Smooth muscle cell (in vitro differentiated cells): ENCODE results near the gene DUSP23. TPM values are rescaled to one million over a fixed set of nuclear protein-coding genes. Genes with fewer than 3 reads are reported as not detected.

Source experiments
- DNase-seq: peaks from one replicate; lab custom pipeline; 2025; ENCODE audit not compliant: unreplicated experiment; lab: John Stamatoyannopoulos, UW
- H2AFZ ChIP-seq: fragments of 200-600 bp; sonication (generic); 2 replicates; pipeline ENCODE4 v1.6.0; 2016; ENCODE audit warnings: antibody characterized with exemption, low read depth, mild to moderate bottlenecking
- H3F3A ChIP-seq: fragments of 200-600 bp; sonication (generic); 2 replicates; pipeline ENCODE4 v1.6.0; 2017; ENCODE audit warnings: antibody characterized with exemption, low read depth
- H3K27ac ChIP-seq: fragments of 200-600 bp; sonication (generic); 2 replicates; pipeline ENCODE4 v1.5.1; 2016; ENCODE audit warnings: low read depth, mild to moderate bottlenecking
- H3K27me3 ChIP-seq: fragments of 200-600 bp; sonication (generic); 2 replicates; pipeline ENCODE4 v1.6.1; 2016; ENCODE audit warnings: low read depth, mild to moderate bottlenecking
- H3K36me3 ChIP-seq: fragments of 200-600 bp; sonication (generic); 2 replicates; pipeline ENCODE4 v1.5.1; 2016; ENCODE audit warnings: low read depth
- H3K4me1 ChIP-seq: fragments of 200-600 bp; sonication (generic); 2 replicates; pipeline ENCODE4 v1.5.1; 2016; ENCODE audit warnings: low read depth
- H3K4me2 ChIP-seq: fragments of 200-600 bp; sonication (generic); 2 replicates; pipeline ENCODE4 v1.6.0; 2016; ENCODE audit warnings: mild to moderate bottlenecking
- H3K4me3 ChIP-seq: fragments of 200-600 bp; sonication (generic); 2 replicates; pipeline ENCODE4 v1.5.1; 2016; ENCODE audit warnings: mild to moderate bottlenecking
- H3K79me2 ChIP-seq: fragments of 200-600 bp; sonication (generic); 2 replicates; pipeline ENCODE4 v1.6.0; 2016; ENCODE audit warnings: low read depth, mild to moderate bottlenecking
- H3K9ac ChIP-seq: fragments of 200-600 bp; sonication (generic); 2 replicates; pipeline ENCODE4 v1.6.0; 2016; ENCODE audit warnings: low read depth
- H3K9me3 ChIP-seq: fragments of 200-600 bp; sonication (generic); replicated peaks from 2 replicates; pipeline ENCODE4 v1.5.1; 2016; ENCODE audit warnings: low read depth
- H4K20me1 ChIP-seq: fragments of 200-600 bp; sonication (generic); 2 replicates; pipeline ENCODE4 v1.6.0; 2016; ENCODE audit warnings: low read depth
- CTCF ChIP-seq: fragments of 200-600 bp; sonication (generic); IDR thresholded peaks from 2 replicates; pipeline ENCODE4 v1.5.1; 2017; ENCODE audit warnings: borderline replicate concordance, mild to moderate bottlenecking, antibody characterized with exemption; ENCODE audit not compliant: insufficient read depth, poor library complexity, severe bottlenecking
- WGBS: methylation state at CpG from one replicate; pipeline ENCODE4 v1.1.7; 2016; ENCODE audit warnings: low lambda C conversion rate; 5-methylcytosine and 5-hydroxymethylcytosine counted together
- polyA plus RNA-seq: library from polyadenylated mRNA; unstranded; fragments of >200 nt; fragmentation: Nextera tagmentation; extraction: Ambion mirVana; gene quantifications from 2 replicates; pipeline ENCODE4 v1.2.1, GENCODE V29; 2016
- total RNA-seq: library from RNA; depleted of rRNA; stranded (reverse); fragments of >200 nt; gene quantifications from 2 replicates; pipeline ENCODE4 v1.2.3, GENCODE V29; 2014

DUSP23 gene
- total and polyA plus RNA-seq, 2 experiments from 2014 or later, result 32.9 to 41.4 TPM

DNA sequence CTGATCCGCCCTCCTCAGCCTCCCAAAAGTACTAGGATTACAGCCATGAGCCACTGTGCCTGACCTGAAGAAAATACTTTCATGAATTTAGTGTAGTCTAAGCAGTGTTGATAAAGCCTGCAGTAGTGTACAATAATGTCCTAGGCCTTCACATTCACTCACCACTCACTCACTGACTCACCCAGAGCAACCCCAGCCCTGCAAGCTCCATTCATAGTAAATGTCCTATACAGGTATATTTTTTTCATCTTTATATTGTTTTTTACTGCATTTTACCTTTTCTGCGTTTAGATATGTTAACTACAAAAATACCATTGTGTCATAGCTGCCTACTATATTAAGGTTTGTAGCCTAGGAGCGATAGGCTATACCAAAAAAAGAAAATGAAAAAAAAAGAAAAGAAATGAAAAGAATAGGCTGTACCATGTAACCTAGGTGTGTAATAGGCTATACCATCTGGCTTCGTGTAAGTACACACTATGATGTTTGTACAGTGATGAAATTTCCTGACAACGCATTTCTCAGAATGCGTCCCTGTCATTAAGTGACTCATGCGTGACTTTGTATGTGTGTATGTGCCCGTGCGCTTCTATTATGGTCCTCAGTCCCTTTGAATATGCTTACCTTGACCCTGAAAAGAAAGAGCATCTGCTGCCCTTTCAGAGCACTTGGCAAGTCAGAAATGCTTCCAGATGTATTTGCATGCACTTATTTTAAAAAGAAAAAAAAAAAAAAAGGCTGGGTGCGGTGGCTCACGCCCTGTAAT is 36.7 kb downstream of the DUSP23 start:
- no peak for DNase-seq
- no peak overlapping the region for H3K9ac ChIP-seq
- WGBS, result 92% methylated on average over 11 of the region's 11 CpGs
- no peaks in the 10 kb centered on the region for H3F3A ChIP-seq
- H3K4me2 ChIP-seq, result no peak overlapping the region
- H3K9me3 ChIP-seq, result no peaks in the 10 kb centered on the region
- H4K20me1 ChIP-seq, result no peaks in the 10 kb centered on the region
- H3K36me3 ChIP-seq, result no peaks in the 10 kb centered on the region
- H3K4me1 ChIP-seq, result no peaks in the 10 kb centered on the region
- no peak for TF ChIP-seq CTCF
- H3K27ac ChIP-seq, result no peak overlapping the region
- H3K27me3 ChIP-seq, result peaks cover 13% of the 10 kb centered on the region
- H3K4me3 ChIP-seq, result no peak overlapping the region
- H3K79me2 ChIP-seq, result no peaks in the 10 kb centered on the region
- H2AFZ ChIP-seq, result no peak overlapping the region

DNA sequence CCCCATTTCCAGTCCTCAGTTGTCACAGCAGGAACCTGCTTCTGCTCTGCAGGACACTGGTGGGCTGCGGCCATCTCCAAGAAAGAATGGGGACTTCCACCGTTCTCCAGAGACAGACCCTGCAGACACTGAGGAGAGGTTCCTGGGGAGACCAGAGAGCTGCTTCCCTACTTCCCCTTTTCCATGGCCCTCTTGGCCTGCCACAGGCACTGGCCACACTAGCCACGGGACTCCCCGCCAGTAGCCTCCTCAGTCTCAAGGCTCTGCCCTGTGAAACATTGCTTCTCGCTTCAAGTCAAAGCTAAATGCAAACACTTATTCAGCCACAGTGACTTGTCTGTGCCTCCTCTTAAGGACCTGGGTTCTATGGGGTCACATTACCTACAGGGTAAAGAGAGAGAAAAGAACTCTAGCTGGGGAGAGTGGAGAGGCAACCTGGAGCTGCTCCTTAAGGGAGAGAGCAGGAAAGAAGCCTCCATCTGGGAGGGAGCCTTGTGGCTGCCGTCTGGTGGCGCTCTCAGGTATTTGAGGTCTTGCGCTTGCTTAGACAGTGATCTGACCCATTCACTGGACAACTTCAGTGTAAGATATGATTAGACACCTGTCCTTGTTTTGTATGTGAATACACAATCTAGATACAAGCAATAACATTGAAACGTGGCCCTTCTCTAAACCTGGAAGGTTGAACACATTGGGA is 40.6 kb downstream of the DUSP23 start:
- no peak for DNase-seq

DNA sequence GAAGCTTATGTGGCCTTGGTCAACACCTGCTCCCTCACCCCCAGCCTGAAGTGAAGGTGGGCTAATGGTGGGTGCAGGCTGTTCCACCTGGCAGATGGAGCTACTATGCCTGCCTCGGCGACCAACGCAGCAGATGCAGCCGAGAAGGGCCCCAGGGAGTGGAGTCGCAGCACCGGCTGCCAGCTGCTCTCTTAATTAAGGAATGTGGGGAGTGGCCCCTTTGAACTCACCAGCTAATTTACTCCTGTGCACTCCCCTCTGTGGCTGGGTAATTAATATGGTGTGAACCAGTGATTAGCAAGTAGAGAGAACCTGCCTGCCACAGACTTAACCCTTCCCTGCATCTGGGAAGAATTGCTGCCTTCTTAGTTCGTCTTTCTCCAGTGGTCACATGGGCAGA is 42.6 kb downstream of the DUSP23 start:
- Histone ChIP-seq H3K9me3 (no peaks in the 10 kb centered on the region), H3K4me1 (peaks cover 18% of the 10 kb centered on the region), H3K27me3 (peaks cover 4% of the 10 kb centered on the region), H4K20me1 (no peaks in the 10 kb centered on the region), H3K79me2 (no peaks in the 10 kb centered on the region), H3F3A (no peaks in the 10 kb centered on the region), H3K36me3 (no peaks in the 10 kb centered on the region), H2AFZ (no peak overlapping the region), H3K4me2 (no peak overlapping the region), H3K27ac (no peak overlapping the region), H3K9ac (no peak overlapping the region), H3K4me3 (no peak overlapping the region)
- no peak for TF ChIP-seq CTCF
- 36% methylated on average over 7 of the region's 7 CpGs for WGBS
- no peak for DNase-seq

More for the DNA sequence above, 40.6 kb downstream of the DUSP23 start:
- H3K79me2 ChIP-seq, result no peaks in the 10 kb centered on the region
- H3K27me3 ChIP-seq, result peaks cover 4% of the 10 kb centered on the region
- no peak overlapping the region for H2AFZ ChIP-seq
- H3K4me1 ChIP-seq, result peaks cover 18% of the 10 kb centered on the region
- H3K36me3 ChIP-seq, result no peaks in the 10 kb centered on the region
- H3K27ac ChIP-seq, result no peak overlapping the region
- H3F3A ChIP-seq, result no peaks in the 10 kb centered on the region
- H3K9ac ChIP-seq, result no peak overlapping the region
- H3K9me3 ChIP-seq, result no peaks in the 10 kb centered on the region
- H3K4me3 ChIP-seq, result no peak overlapping the region
- H4K20me1 ChIP-seq, result no peaks in the 10 kb centered on the region
- WGBS, result 83% methylated on average over 9 of the region's 9 CpGs
- H3K4me2 ChIP-seq, result no peak overlapping the region
- TF ChIP-seq CTCF, result no peak
